K562 (cell line): ENCODE measurements around the gene SDHAF3. TPM values are rescaled to one million over a fixed set of nuclear protein-coding genes. Genes with fewer than 3 reads are reported as not detected.

Experiments used
- FOXP1 ChIP-seq: sonication (generic); formaldehyde crosslinking; IDR thresholded peaks from 2 replicates; pipeline ENCODE4 v1.8.0; 2022; ENCODE audit warnings: mild to moderate bottlenecking, missing genetic modification reagents
- GABPB1 ChIP-seq: sonication (generic); formaldehyde crosslinking; IDR thresholded peaks from 2 replicates; pipeline ENCODE4 v1.8.0; 2022; ENCODE audit warnings: mild to moderate bottlenecking, missing genetic modification reagents
- GATAD2B ChIP-seq: fragments of 450-650 bp; IDR thresholded peaks from 2 replicates; pipeline ENCODE4 v1.6.1; 2017; ENCODE audit warnings: mild to moderate bottlenecking, borderline replicate concordance
- IRF2 ChIP-seq: sonication (generic); formaldehyde crosslinking; IDR thresholded peaks from 2 replicates; pipeline ENCODE4 v1.8.1; 2022; ENCODE audit warnings: mild to moderate bottlenecking, missing genetic modification reagents
- JUN ChIP-seq, 2 experiments: sonication (generic) in 1 of 2; formaldehyde crosslinking in 1 of 2; IDR thresholded peaks; 2 replicates each; pipeline versions ENCODE4 v1.6.1 to v1.8.0; 2012 to 2022; ENCODE audit warnings: borderline replicate concordance in 2 of 2, mild to moderate bottlenecking in 2 of 2, improper control_type of control experiment in 1 of 2, low read depth in 1 of 2, low read length in 1 of 2, missing genetic modification reagents in 1 of 2
- KLF13 ChIP-seq: fragments of 450-650 bp; IDR thresholded peaks from 2 replicates; pipeline ENCODE4 v1.6.1; 2016; ENCODE audit warnings: missing genetic modification characterization, low read depth, mild to moderate bottlenecking, missing compliant biosample characterization, moderate library complexity, borderline replicate concordance
- MCM5 ChIP-seq: fragments of 450-650 bp; IDR thresholded peaks from 2 replicates; pipeline ENCODE4 v1.6.1; 2016; ENCODE audit warnings: low read depth
- PREB ChIP-seq: sonication (generic); formaldehyde crosslinking; IDR thresholded peaks from 2 replicates; pipeline ENCODE4 v1.8.1; 2023; ENCODE audit warnings: mild to moderate bottlenecking, missing genetic modification reagents
- SIRT6 ChIP-seq: IDR thresholded peaks from one replicate; pipeline ENCODE4 v1.6.1; 2012; ENCODE audit warnings: low read depth, mild to moderate bottlenecking, control low read depth, inconsistent platforms, low read length, moderate library complexity
- SNAPC5 ChIP-seq: fragments of 250-450 bp; sonication (Bioruptor Pico); IDR thresholded peaks from 2 replicates; pipeline ENCODE4 v1.8.0; 2021; ENCODE audit warnings: moderate library complexity, mild to moderate bottlenecking, inconsistent platforms
- SOX6 ChIP-seq: fragments of 450-650 bp; IDR thresholded peaks from 2 replicates; pipeline ENCODE4 v1.6.1; 2014; ENCODE audit warnings: mild to moderate bottlenecking
- TAL1 ChIP-seq: fragments of 450-650 bp; IDR thresholded peaks from 2 replicates; pipeline ENCODE4 v1.6.1; 2016; ENCODE audit warnings: mild to moderate bottlenecking
- TRIM28 ChIP-seq: fragments of 450-650 bp; IDR thresholded peaks from 2 replicates; pipeline ENCODE4 v1.6.1; 2017
- ZNF134 ChIP-seq: fragments of 250-450 bp; sonication (Bioruptor Pico); conservative IDR thresholded peaks from 2 replicates; pipeline ENCODE4 v1.4.0; 2020
- ZNF347 ChIP-seq: fragments of 450-650 bp; formaldehyde crosslinking; IDR thresholded peaks from 2 replicates; pipeline ENCODE4 v1.4.0; 2020; ENCODE audit warnings: low read depth, mild to moderate bottlenecking, moderate library complexity
- ZNF592 ChIP-seq: fragments of 450-650 bp; IDR thresholded peaks from 2 replicates; pipeline ENCODE4 v1.6.1; 2017; ENCODE audit warnings: antibody characterized with exemption, mild to moderate bottlenecking
- ZZZ3 ChIP-seq: fragments of 450-650 bp; IDR thresholded peaks from 2 replicates; pipeline ENCODE4 v1.6.1; 2016; ENCODE audit warnings: antibody characterized with exemption, mild to moderate bottlenecking, moderate library complexity
- polyA plus RNA-seq, 8 experiments: library from polyadenylated mRNA; depleted of rRNA in 4 of 8; stranded (reverse) in 5 of 8; unstranded in 3 of 8; fragments of >200 nt; fragmentation: Nextera tagmentation in 2 of 8; fragmentation: Illumina TruSeq in 1 of 8; extraction: Ambion mirVana in 2 of 8; extraction: Trizol in 1 of 8; gene quantifications; 2 replicates each; pipeline versions ENCODE4 v1.2.1 to v1.2.3, GENCODE V29; 2011 to 2014; ENCODE audit warnings: inconsistent platforms in 1 of 8, missing spikeins in 1 of 8
- total RNA-seq, 7 experiments: library from RNA; depleted of rRNA in 6 of 7; stranded (reverse); fragments of >200 nt in 6 of 7; fragmentation: Illumina TruSeq in 2 of 7; extraction: Trizol in 2 of 7; gene quantifications; 2 replicates each; pipeline versions ENCODE4 v1.2.1 to v1.2.3, GENCODE V29; 2011 to 2021; ENCODE audit warnings: low replicate concordance in 1 of 7
- TF ChIP-seq, protein P1 (sequence below): fragments of 200-400 bp; formaldehyde crosslinking; IDR thresholded peaks from 2 replicates; pipeline ENCODE4 v1.6.1; 2017; ENCODE audit warnings: mild to moderate bottlenecking, low read depth, low read length, moderate library complexity
- TF ChIP-seq, protein P2 (sequence below): sonication (generic); formaldehyde crosslinking; IDR thresholded peaks from 2 replicates; pipeline ENCODE4 v1.8.0; 2022; ENCODE audit warnings: missing genetic modification reagents, mild to moderate bottlenecking, moderate library complexity, borderline replicate concordance

The SDHAF3 gene
- total and polyA plus RNA-seq, 9 of the 15 experiments (the other 6 are each of a cell fraction or from before 2014, with no cell fraction given) = 51.5 to 403 (median 145) TPM

DNA sequence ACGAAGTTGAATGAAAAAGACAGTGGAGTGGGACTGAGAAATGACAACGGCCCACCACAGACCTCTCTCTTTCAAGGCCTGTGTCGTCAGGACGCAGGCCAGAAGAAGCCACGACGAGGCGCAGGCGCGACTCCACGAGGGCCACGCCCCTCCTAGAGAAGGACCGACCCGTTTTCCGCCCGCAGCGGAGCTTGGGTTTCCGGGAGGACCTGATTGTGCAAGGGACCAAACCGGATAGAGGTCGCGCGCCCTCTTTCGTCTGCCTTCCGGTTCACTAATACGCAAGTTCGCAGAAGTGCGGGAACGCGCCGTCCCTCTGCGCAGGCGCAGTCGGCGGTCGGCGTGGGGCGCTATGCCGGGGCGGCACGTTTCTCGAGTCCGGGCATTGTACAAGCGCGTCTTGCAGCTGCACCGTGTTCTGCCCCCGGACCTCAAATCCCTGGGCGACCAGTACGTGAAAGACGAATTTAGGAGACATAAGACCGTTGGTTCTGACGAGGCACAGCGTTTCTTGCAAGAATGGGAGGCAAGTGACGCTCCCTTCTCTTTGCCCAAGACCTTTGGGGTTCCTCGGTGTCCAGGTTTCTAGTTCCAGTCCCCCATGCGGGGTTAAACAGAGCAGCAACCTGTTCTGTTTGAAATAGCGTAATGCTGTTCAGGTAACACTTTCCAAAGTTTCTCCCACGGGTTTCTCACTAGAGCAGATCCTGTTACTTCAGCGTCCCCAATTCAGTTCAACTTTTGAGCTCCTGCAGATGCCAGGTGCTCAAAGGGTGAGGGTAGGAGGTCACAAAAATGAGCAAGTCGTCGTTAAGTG is at the start of gene SDHAF3 (continued):
- TF ChIP-seq ZNF592 = peak; percentile 49; the same call in 1 of the 2 replicates
- no peak for TF ChIP-seq IRF2
- TF ChIP-seq JUN (IDR thresholded peaks at IDR 0.05; ENCODE audit: borderline replicate concordance, low read depth, low read length) = peak; percentile 85; the same call in 1 of the 2 replicates
- TF ChIP-seq JUN (CRISPR knock-in tag; IDR thresholded peaks at IDR 0.05; ENCODE audit: borderline replicate concordance) = no peak
- no peak for TF ChIP-seq ZNF347
- TF ChIP-seq ZNF134 (CRISPR knock-in tag) = no peak
- TF ChIP-seq, protein P1, sequence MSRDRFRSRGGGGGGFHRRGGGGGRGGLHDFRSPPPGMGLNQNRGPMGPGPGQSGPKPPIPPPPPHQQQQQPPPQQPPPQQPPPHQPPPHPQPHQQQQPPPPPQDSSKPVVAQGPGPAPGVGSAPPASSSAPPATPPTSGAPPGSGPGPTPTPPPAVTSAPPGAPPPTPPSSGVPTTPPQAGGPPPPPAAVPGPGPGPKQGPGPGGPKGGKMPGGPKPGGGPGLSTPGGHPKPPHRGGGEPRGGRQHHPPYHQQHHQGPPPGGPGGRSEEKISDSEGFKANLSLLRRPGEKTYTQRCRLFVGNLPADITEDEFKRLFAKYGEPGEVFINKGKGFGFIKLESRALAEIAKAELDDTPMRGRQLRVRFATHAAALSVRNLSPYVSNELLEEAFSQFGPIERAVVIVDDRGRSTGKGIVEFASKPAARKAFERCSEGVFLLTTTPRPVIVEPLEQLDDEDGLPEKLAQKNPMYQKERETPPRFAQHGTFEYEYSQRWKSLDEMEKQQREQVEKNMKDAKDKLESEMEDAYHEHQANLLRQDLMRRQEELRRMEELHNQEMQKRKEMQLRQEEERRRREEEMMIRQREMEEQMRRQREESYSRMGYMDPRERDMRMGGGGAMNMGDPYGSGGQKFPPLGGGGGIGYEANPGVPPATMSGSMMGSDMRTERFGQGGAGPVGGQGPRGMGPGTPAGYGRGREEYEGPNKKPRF = no peak
- peak; percentile 70; the same call in 1 of the 2 replicates for TF ChIP-seq GATAD2B
- TF ChIP-seq PREB (CRISPR knock-in tag) = no peak
- TF ChIP-seq, protein P2, sequence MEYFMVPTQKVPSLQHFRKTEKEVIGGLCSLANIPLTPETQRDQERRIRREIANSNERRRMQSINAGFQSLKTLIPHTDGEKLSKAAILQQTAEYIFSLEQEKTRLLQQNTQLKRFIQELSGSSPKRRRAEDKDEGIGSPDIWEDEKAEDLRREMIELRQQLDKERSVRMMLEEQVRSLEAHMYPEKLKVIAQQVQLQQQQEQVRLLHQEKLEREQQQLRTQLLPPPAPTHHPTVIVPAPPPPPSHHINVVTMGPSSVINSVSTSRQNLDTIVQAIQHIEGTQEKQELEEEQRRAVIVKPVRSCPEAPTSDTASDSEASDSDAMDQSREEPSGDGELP (CRISPR knock-in tag) = peak; percentile 81
- TF ChIP-seq KLF13 (tag) = peak; percentile 99
- TF ChIP-seq FOXP1 (CRISPR knock-in tag) = no peak
- peak; percentile 73; the same call in 1 of the 2 replicates for TF ChIP-seq SOX6
- peak; percentile 54; the same call in 1 of the 2 replicates for TF ChIP-seq ZZZ3
- TF ChIP-seq SIRT6 = no peak
- TF ChIP-seq TAL1 = 0 out of 2 replicates have a peak, but pooled peaks have one; percentile 2
- TF ChIP-seq TRIM28 = no peak
- TF ChIP-seq SNAPC5 (CRISPR knock-in tag) = no peak
- TF ChIP-seq MCM5 = no peak
- TF ChIP-seq GABPB1 (CRISPR knock-in tag) = peak; percentile 99
